Fibroblast of skin of abdomen (primary cell): Measurements from ENCODE around the gene GRIP1.

Experiments
- DNase-seq: peaks from one replicate; pipeline ENCODE4 v3.0.0-alpha.2; 2013

The GRIP1 gene

GRCh38 chr12:66647034-66647691 lies 31.7 kb downstream of the GRIP1 start:
- DNase-seq, result peak; percentile 99

- DNase-seq, result no peak
Measured at GRCh38 chr12:66644151-66644550, 34.7 kb downstream of the GRIP1 start.

GRCh38 chr12:66640691-66641460 lies 38.0 kb downstream of the GRIP1 start:
- peak; percentile 47 for DNase-seq

- no peak for DNase-seq
Measured at GRCh38 chr12:66638666-66639065, 40.2 kb downstream of the GRIP1 start.

- DNase-seq, result peak; percentile 90
Measured at GRCh38 chr12:66637699-66638301, 41.1 kb downstream of the GRIP1 start.

GRCh38 chr12:66636771-66637170 lies 42.1 kb downstream of the GRIP1 start:
- DNase-seq, result no peak

GRCh38 chr12:66633676-66634075 lies 45.2 kb downstream of the GRIP1 start:
- peak; percentile 54 for DNase-seq

- no peak for DNase-seq
Measured at GRCh38 chr12:66629138-66629870, 49.6 kb downstream of the GRIP1 start.

- no peak for DNase-seq
Measured at GRCh38 chr12:66627988-66628317, 50.9 kb downstream of the GRIP1 start.

- peak; percentile 27 for DNase-seq
Measured at GRCh38 chr12:66627270-66627987, 51.4 kb downstream of the GRIP1 start.

GRCh38 chr12:66624806-66625205 lies 54.1 kb downstream of the GRIP1 start:
- no peak for DNase-seq

- DNase-seq, result peak; percentile 62
Measured at GRCh38 chr12:66623455-66623854, 55.4 kb downstream of the GRIP1 start.

GRCh38 chr12:66620688-66621087 lies 58.2 kb downstream of the GRIP1 start:
- DNase-seq, result peak; percentile 59

- peak; percentile 30 for DNase-seq
Measured at GRCh38 chr12:66620026-66620425, 58.9 kb downstream of the GRIP1 start.

- no peak for DNase-seq
Measured at GRCh38 chr12:66617991-66618390, 60.9 kb downstream of the GRIP1 start.

GRCh38 chr12:66612090-66612775 lies 66.6 kb downstream of the GRIP1 start:
- DNase-seq, result no peak

GRCh38 chr12:66607147-66607546 lies 71.7 kb downstream of the GRIP1 start:
- DNase-seq, result no peak

GRCh38 chr12:66605293-66605692 lies 73.6 kb downstream of the GRIP1 start:
- DNase-seq, result no peak

- no peak for DNase-seq
Measured at GRCh38 chr12:66603981-66604479, 74.8 kb downstream of the GRIP1 start.

- no peak for DNase-seq
Measured at GRCh38 chr12:66603461-66603860, 75.4 kb downstream of the GRIP1 start.

GRCh38 chr12:66602483-66603143 lies 76.3 kb downstream of the GRIP1 start:
- no peak for DNase-seq
